Parietal lobe (tissue), 2 donors: Measurements from ENCODE around the gene BTNL8. TPM values are rescaled to one million over a fixed set of nuclear protein-coding genes. Genes with fewer than 3 reads are reported as not detected.

Source experiments
- small RNA-seq: library from RNA; depleted of rRNA; stranded (forward); fragments of <200 nt; gene quantifications from one replicate; pipeline ENCODE3, GENCODE V24; 2014; ENCODE audit warnings: low replicate concordance
- total RNA-seq: library from RNA; depleted of rRNA; stranded (reverse); fragments of >200 nt; gene quantifications from one replicate; pipeline ENCODE4 v1.2.3, GENCODE V29; 2014

BTNL8 gene
- not detected for total RNA-seq

GRCh38 chr5:180898621-180899246, at the start of gene BTNL8:
TSS of gene BTNL8 (plus strand) at chr5:180899159. CDS start at chr5:180899311, 152 bp downstream.

GRCh38 chr5:180860887-180861822, 37.8 kb upstream of the BTNL8 start, which contains the start of gene ZFP62:
TSS of gene ZFP62 (minus strand) at chr5:180861276. CDS start at chr5:180861219, 57 bp downstream.

GRCh38 chr5:180988592-180988991, 89.6 kb downstream of the BTNL8 start, which contains the start of gene BTNL3:
TSS of gene BTNL3 (plus strand) at chr5:180988846. CDS start at chr5:180989029, 183 bp downstream.

Small RNAs within 50 kb of the gene (small RNA-seq; reads per million reads assigned to genes)
- gene RF00019 (not detected), gene RPS29P12 (not detected)

Other genes starting within 250 kb of the BTNL8 start
- 3.1 TPM for gene FLT4, start 249.6 kb upstream of the BTNL8 start, total RNA-seq
- not detected for gene OR2Y1, start 159.1 kb upstream of the BTNL8 start, total RNA-seq
- gene MGAT1, start 96.4 kb upstream of the BTNL8 start, total RNA-seq, result 26.0 TPM
- 74.2 TPM for gene ZFP62, start 37.9 kb upstream of the BTNL8 start, total RNA-seq
- gene BTNL3, start 89.7 kb downstream of the BTNL8 start, total RNA-seq, result not detected
- gene BTNL9, start 141.1 kb downstream of the BTNL8 start, total RNA-seq, result 5.6 TPM
- gene OR2V1, start 232.0 kb downstream of the BTNL8 start, total RNA-seq, result not detected
- not detected for gene OR2V2, start 248.4 kb downstream of the BTNL8 start, total RNA-seq